Midbrain (tissue), 1 donor: ENCODE results near the gene EID2B.

ENCODE experiments used
- DNase-seq: peaks from one replicate; lab custom pipeline; 2025; lab: John Stamatoyannopoulos, UW

The EID2B gene

GRCh38 chr19:39498798-39499642, 33.6 kb downstream of the EID2B start, which contains the start of gene DLL3:
Gene DLL3, plus strand, starts transcription at chr19:39498947. Its CDS starts 28 bp downstream, at chr19:39498975.
- DNase-seq: no peak

DNA sequence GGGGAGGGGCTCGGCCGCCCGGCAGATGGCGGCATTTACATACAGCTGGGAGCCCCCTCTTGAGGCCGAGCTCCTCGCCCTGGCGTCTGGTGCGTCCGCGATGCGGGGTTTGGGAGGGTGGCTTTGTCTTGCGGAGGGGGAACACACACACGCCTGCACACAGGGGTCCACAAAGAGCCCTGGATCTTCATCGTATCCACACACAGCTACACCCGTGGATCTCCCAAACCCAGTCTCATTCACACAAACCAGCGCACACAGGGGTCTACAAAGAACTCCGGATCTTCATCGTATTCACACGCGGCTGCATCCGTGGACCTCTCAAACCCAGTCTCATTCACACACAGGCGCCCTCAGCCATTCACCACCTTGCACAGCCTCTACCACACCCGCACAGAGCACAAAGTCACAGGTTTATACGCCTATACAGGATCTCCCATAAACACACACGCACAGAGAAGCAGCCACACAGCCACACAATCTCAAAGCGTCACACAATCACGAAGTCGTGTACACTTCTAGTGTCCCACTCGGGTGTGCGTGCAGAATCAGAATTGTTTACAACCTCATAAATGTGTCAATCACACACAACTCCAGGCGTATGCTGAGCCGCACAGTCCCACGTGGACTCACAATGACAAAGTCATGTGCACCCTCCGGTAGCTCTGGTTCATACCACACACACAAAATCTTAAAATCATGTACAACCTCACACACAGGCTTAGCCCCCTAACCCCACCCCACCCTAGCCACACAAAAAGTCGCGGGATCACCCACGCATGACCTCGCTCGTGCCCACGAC, 34.5 kb downstream of the EID2B start:
- DNase-seq: peak; percentile 49

- no peak for DNase-seq
Observed at GRCh38 chr19:39497701-39497995, 35.0 kb downstream of the EID2B start.

GRCh38 chr19:39496063-39496462, 36.6 kb downstream of the EID2B start:
- no peak for DNase-seq

DNA sequence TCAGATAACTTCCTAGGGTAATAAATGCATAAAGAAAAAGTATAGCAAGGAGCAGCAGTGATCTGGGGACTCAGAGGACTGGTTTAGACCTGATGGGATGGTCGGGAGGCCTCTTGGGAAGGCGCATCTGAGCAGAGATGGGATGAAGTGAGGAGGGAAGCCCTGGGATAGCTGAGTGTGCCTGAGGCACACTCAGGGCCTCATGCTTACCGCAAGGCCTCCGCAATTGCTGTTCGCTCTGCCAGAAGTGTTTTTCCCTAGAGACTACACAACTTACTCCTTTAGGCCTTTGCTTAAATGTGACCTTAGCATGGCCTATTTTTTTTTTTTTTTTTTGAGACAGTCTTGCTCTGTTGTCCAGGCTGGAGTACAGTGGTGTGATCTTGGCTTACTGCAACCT, 38.0 kb downstream of the EID2B start:
- DNase-seq: no peak

DNA sequence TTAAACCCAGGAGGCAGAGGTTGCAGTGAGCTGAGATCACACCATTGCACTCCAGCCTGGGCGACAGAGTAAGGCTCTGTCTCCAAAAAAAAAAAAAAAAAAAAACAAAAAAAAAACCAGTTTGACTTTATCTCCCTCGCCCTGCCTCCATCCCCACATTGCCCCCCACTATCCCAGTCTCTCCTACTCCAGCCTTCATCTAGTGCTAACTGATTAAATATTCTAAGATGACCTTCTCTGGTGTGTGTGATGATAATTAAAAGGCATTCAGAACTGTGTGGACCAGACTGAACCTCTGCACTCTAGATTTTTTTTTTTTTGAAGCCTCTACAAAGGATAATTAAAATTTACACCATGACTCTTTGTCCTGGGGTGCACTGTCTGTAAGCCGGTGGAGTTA, 39.9 kb downstream of the EID2B start:
- no peak for DNase-seq

DNA sequence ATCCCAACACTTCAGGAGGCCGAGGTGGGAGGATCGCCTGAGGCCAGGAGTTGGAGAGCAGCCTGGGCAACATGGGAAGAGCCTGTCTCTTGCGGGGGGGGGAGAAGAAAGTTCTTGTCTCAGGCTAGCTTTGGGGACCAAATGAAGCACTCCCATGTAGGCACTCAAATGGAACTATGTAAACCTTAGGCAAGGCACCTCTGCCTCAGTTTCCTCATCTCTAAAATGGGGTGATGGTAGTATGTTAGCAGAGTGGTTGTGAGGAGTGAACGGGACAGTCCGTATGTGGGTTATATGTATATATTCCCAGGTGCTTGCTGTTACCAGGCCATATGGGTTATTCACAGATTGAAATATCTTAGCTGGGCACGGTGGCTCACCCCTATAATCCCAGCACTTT, 40.4 kb downstream of the EID2B start:
- no peak for DNase-seq

- DNase-seq: no peak
Observed at GRCh38 chr19:39489756-39490155, 42.9 kb downstream of the EID2B start.

DNA sequence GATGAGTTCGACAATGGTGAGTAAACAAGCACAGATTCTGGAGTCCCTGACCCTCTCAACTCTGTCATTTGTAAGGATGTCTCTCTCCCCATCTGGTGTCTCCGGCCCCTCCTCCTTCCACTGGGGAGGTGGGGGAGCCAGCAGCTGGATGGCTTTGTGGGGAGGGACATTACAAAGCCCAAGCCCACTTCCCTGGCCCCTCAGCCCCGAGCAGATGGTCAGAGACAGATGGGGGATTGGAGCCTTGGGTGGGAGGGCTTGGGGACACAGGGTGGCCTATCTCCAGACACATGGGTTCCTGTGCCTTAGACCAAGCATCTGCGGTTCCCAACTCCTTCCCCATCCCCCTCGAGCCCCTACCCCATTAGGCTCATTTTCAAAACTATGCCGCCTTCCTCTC, 49.5 kb downstream of the EID2B start:
- DNase-seq: no peak

DNA sequence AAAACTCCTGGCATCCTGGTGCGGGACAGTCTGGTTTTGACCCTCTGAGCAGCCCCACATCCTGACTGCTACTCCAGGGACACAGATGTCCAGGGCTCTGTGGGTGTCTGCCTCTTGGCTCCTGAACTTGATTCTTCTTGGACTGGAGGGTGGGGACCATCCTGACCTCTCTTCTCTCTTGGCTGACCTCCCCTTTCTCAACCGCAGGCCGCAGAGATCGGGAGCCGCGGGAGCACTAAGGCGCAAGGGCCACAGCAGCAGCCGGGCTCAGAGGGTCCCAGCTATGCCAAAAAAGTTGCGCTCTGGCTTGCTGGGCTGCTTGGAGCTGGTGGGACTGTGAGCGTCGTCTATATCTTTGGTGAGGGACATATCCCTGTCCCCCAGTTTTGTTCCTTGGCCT, 51.0 kb downstream of the EID2B start:
- no peak for DNase-seq

- DNase-seq: no peak
Observed at GRCh38 chr19:39481229-39481545, 51.5 kb downstream of the EID2B start.
